Activated CD4-positive, alpha-beta memory T cell treated with anti-CD3 and anti-CD28 coated beads for 36 hours (primary cell): Measurements from ENCODE around the gene ZNHIT2. TPM values are rescaled to one million over a fixed set of nuclear protein-coding genes. Genes with fewer than 3 reads are reported as not detected.
A peak's percentile ranks its signal among the peaks of the same experiment; 100 is the strongest.

Source experiments
- CTCF ChIA-PET: fragments of 350-600 bp; sonication (Branson Sonifier 250); formaldehyde crosslinking; loops from one replicate; lab custom pipeline; 2021; ENCODE audit warnings: antibody characterized with exemption, inconsistent platforms; lab: Charles Lee
- POLR2A ChIA-PET: fragments of 350-600 bp; sonication (Branson Sonifier 250); formaldehyde crosslinking; loops from one replicate; lab custom pipeline; 2021; ENCODE audit warnings: antibody characterized with exemption; lab: Charles Lee
- DNase-seq: peaks from one replicate; pipeline ENCODE4 v3.0.0-alpha.2; 2020
- H3K27ac Mint-ChIP-seq: one replicate; pipeline ENCODE4 v1.8.0; 2021; ENCODE audit warnings: mixed read lengths
- H3K27me3 Mint-ChIP-seq: one replicate; pipeline ENCODE4 v1.8.0; 2021; ENCODE audit warnings: mixed read lengths
- H3K36me3 Mint-ChIP-seq: one replicate; pipeline ENCODE4 v1.8.0; 2021; ENCODE audit warnings: mixed read lengths
- H3K4me1 Mint-ChIP-seq: one replicate; pipeline ENCODE4 v1.8.0; 2021; ENCODE audit warnings: low read depth, mixed read lengths
- H3K4me3 Mint-ChIP-seq: one replicate; pipeline ENCODE4 v1.8.0; 2021; ENCODE audit warnings: mild to moderate bottlenecking, mixed read lengths
- H3K9me3 Mint-ChIP-seq: one replicate; pipeline ENCODE4 v1.8.0; 2021; ENCODE audit warnings: mixed read lengths
- intact Hi-C: fragments of 100-400 bp; cut with micrococcal nuclease; formaldehyde crosslinking; loops from one replicate; pipeline ENCODE4 v1.15.1; 2023
- total RNA-seq, 2 experiments: library from RNA; stranded (reverse); gene quantifications; one replicate each; pipeline ENCODE4 v1.2.3, GENCODE V29; 2021

Gene ZNHIT2
- total RNA-seq, 2 experiments from 2014 or later, result 9.3 to 9.7 TPM

- intact Hi-C loops, result loop anchor here (1.0 to 10.0 kb wide), 2 partner anchors 37 to 132 kb away; partner anchors contain the start of genes POLA2 and VPS51
- H3K4me1 Mint-ChIP-seq, result peaks cover 31% of the 10 kb centered on the region
- CTCF ChIA-PET, result interaction anchor here (1.3 to 4.1 kb wide), 3 partner anchors 9 to 22 kb away, joined by 4 to 24 read pairs (median 8); partner anchors contain the start of genes TM7SF2 and ZNHIT2
Observed at GRCh38 chr11:65132988-65133700, 15.6 kb upstream of the ZNHIT2 start.

DNA sequence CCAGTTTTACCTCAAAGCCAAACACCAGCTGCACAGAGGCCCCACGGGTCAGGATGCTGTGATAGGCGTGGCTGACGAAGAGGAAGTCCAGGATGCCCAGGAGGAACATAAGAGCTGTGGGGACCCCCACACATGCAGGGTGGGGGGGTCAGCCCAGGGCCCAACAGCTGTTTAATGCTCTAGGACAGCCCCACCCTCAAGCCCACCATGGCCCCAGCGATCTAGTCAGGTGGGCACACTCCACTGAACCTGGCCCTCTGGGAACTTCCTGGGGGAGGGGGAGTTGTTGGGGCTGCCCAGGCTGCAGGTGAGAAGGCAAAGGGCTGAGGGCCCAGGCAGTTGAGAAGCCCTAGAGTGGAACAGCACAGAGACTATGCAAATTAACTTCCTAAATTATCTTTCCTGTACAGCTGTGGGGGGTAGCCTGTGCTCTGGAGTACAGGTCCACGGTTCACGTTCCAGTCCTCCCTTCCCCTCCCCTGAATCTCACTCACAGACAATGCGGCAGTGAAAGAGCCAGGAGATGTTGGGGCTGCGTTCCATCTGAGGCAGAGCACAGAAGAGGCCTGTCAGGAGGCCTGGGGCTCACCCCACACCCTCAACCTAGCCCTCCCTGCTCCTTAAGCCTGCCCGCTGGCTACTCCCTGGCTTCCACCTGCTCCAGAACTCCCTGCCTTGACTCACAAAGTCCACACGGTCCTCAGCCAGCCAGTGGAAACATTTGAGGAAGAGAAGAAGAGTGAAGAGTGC, 14.9 kb upstream of the ZNHIT2 start:
- Mint-ChIP-seq H3K36me3 (peaks cover 9% of the 10 kb centered on the region), H3K27me3 (no peaks in the 10 kb centered on the region), H3K4me1 (peaks cover 31% of the 10 kb centered on the region), H3K4me3 (peak overlapping the region; percentile 99), H3K9me3 (no peaks in the 10 kb centered on the region), H3K27ac (peak overlapping the region; percentile 99)
- POLR2A ChIA-PET, result interaction anchor here (0.7 to 1.7 kb wide), 4 partner anchors 10 to 96 kb away, joined by 3 to 8 read pairs (median 4); partner anchors contain the start of genes FAU, MRPL49 and ZNHIT2
- no peak for DNase-seq
- CTCF ChIA-PET, result interaction anchor here (0.9 to 4.1 kb wide), 5 partner anchors 11 to 100 kb away, joined by 3 to 24 read pairs (median 5); partner anchors contain the start of genes FAU, MRPL49 and TM7SF2
- intact Hi-C loops, result loop anchor here (10.0 kb wide), 1 partner anchor 132 kb away; the partner anchor contains the start of gene POLA2

More at GRCh38 chr11:65132988-65133700, 15.6 kb upstream of the ZNHIT2 start:
- Mint-ChIP-seq H3K27ac (peak overlapping the region; percentile 99), H3K4me3 (peak overlapping the region; percentile 99), H3K27me3 (no peaks in the 10 kb centered on the region), H3K36me3 (peaks cover 9% of the 10 kb centered on the region), H3K9me3 (no peaks in the 10 kb centered on the region)
- peak; percentile 80 for DNase-seq
- POLR2A ChIA-PET, result interaction anchor here (0.7 to 2.9 kb wide), 4 partner anchors 12 to 95 kb away, joined by 3 to 32 read pairs (median 6); partner anchors contain the start of genes CAPN1, FAU, MRPL49 and TM7SF2

DNA sequence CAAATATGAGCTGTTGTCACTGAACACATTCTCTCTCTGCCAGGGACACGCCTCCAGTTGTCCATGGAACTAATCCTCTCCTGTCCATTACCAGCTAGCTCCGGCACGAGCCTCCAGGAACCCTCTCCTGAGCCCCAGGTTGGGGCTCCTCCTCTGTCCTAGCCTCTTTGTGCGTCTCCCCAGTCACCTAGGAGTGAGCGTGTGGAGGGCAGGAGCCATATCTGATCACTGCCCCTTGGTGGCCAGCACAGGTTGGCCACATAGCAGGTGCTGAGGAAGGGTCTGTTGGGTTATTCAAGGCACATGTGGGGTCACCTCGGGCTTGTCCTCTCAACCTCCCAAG, 14.4 kb upstream of the ZNHIT2 start:
- intact Hi-C loops, result loop anchor here (10.0 kb wide), 1 partner anchor 133 kb away; the partner anchor contains the start of gene POLA2
- H3K9me3 Mint-ChIP-seq, result no peaks in the 10 kb centered on the region
- peaks cover 31% of the 10 kb centered on the region for H3K4me1 Mint-ChIP-seq
- H3K4me3 Mint-ChIP-seq, result no peak overlapping the region
- no peak overlapping the region for H3K27ac Mint-ChIP-seq
- H3K36me3 Mint-ChIP-seq, result peaks cover 11% of the 10 kb centered on the region
- H3K27me3 Mint-ChIP-seq, result no peaks in the 10 kb centered on the region
- no peak for DNase-seq
- ChIA-PET POLR2A (interaction anchor here (0.9 to 1.7 kb wide), 3 partner anchors 10 to 32 kb away, joined by 3 to 8 read pairs (median 6); partner anchors contain the start of genes FAU, MRPL49 and ZNHIT2), CTCF (interaction anchor here (0.9 to 1.9 kb wide), 4 partner anchors 10 to 99 kb away, joined by 3 to 8 read pairs (median 4); partner anchors contain the start of genes FAU and MRPL49)

- intact Hi-C loops, result loop anchor here (10.0 kb wide), 1 partner anchor 133 kb away; the partner anchor contains the start of gene POLA2
- DNase-seq, result no peak
Observed at GRCh38 chr11:65131417-65131776, 13.9 kb upstream of the ZNHIT2 start.

DNA sequence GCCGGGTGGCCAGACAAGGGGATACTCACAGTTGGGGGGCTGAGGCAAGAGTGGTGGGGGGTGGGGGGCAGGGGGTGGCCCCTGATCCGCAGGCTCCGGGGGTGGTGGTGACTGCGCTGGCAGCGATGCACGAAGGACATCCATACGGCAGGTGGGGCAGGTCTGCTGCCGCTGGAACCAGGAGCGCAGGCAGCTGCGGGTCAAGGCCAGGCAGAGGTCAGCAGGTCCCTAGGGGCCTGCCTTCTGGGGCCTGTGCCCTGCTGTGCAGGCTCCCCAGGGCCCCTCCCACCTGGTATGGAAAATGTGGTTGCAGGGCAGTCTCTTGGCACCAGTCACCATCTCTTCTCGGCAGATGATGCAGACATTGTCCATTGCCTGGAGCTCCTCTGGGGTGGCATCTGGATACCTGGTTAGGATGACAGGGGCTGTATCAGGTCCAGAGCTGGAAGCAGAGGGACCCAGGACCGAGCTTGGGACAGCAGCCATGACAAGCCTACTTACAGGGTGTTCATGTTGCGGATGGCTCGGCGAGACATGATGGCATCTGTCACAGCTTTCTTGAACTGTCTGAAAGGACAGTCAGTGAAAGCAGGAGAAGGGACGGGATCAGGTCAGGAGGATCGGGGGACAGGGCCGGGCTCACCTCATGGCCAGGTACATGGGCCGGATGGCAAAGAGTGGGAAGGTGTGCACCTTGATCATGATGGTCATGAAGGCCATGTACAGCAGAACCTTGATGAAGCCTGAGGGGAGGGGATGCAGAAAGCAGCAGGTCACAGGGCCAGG, 13.3 kb upstream of the ZNHIT2 start:
- Mint-ChIP-seq H3K4me3 (no peak overlapping the region), H3K4me1 (peaks cover 22% of the 10 kb centered on the region), H3K9me3 (no peaks in the 10 kb centered on the region), H3K36me3 (peaks cover 20% of the 10 kb centered on the region), H3K27ac (no peak overlapping the region), H3K27me3 (no peaks in the 10 kb centered on the region)
- DNase-seq, result no peak
- ChIA-PET POLR2A (interaction anchor here (1.5 to 1.7 kb wide), 2 partner anchors 9 to 13 kb away, joined by 6 to 8 read pairs; partner anchors contain the start of genes FAU, MRPL49 and ZNHIT2), CTCF (interaction anchor here (1.1 to 1.9 kb wide), 4 partner anchors 9 to 20 kb away, joined by 4 to 8 read pairs (median 4); partner anchors contain the start of genes FAU, MRPL49 and ZNHIT2)
- intact Hi-C loops, result loop anchor here (10.0 kb wide), 1 partner anchor 134 kb away; the partner anchor contains the start of gene POLA2

More at GRCh38 chr11:65131417-65131776, 13.9 kb upstream of the ZNHIT2 start:
- H3K27ac Mint-ChIP-seq, result no peak overlapping the region
- H3K9me3 Mint-ChIP-seq, result no peaks in the 10 kb centered on the region
- H3K4me1 Mint-ChIP-seq, result peaks cover 27% of the 10 kb centered on the region
- H3K27me3 Mint-ChIP-seq, result no peaks in the 10 kb centered on the region
- ChIA-PET POLR2A (interaction anchor here (0.9 to 1.7 kb wide), 3 partner anchors 9 to 32 kb away, joined by 3 to 8 read pairs (median 6); partner anchors contain the start of genes FAU, MRPL49 and ZNHIT2), CTCF (interaction anchor here (0.9 to 1.9 kb wide), 4 partner anchors 10 to 99 kb away, joined by 3 to 8 read pairs (median 4); partner anchors contain the start of genes FAU and MRPL49)
- H3K36me3 Mint-ChIP-seq, result peaks cover 15% of the 10 kb centered on the region
- no peak overlapping the region for H3K4me3 Mint-ChIP-seq

- H3K27me3 Mint-ChIP-seq, result no peaks in the 10 kb centered on the region
- no peak for DNase-seq
- H3K4me3 Mint-ChIP-seq, result no peak overlapping the region
- H3K27ac Mint-ChIP-seq, result no peak overlapping the region
- peaks cover 27% of the 10 kb centered on the region for H3K36me3 Mint-ChIP-seq
- ChIA-PET CTCF (interaction anchor here (1.1 kb wide), 1 partner anchor 13 kb away, joined by 4 read pairs; the partner anchor contains the start of gene ZNHIT2), POLR2A (interaction anchor here (0.6 kb wide), 1 partner anchor 7 kb away, joined by 4 read pairs; no protein-coding TSS in a partner anchor)
- peaks cover 19% of the 10 kb centered on the region for H3K4me1 Mint-ChIP-seq
- no peaks in the 10 kb centered on the region for H3K9me3 Mint-ChIP-seq
- intact Hi-C loops, result loop anchor here (10.0 kb wide), 1 partner anchor 135 kb away; the partner anchor contains the start of gene POLA2
Observed at GRCh38 chr11:65129649-65130441, 12.3 kb upstream of the ZNHIT2 start.

- no peak overlapping the region for H3K27ac Mint-ChIP-seq
- H3K4me1 Mint-ChIP-seq, result peaks cover 26% of the 10 kb centered on the region
- peaks cover 29% of the 10 kb centered on the region for H3K36me3 Mint-ChIP-seq
- CTCF ChIA-PET, result interaction anchor here (0.6 to 2.8 kb wide), 3 partner anchors 11 to 122 kb away, joined by 3 to 9 read pairs (median 3); partner anchors contain the start of genes TM7SF2 and ZNHIT2
- intact Hi-C loops, result no loop called here
- POLR2A ChIA-PET, result interaction anchor here (0.6 kb wide), 1 partner anchor 8 kb away, joined by 4 read pairs; no protein-coding TSS in a partner anchor
- no peaks in the 10 kb centered on the region for H3K27me3 Mint-ChIP-seq
- H3K4me3 Mint-ChIP-seq, result no peak overlapping the region
- H3K9me3 Mint-ChIP-seq, result no peaks in the 10 kb centered on the region
- no peak for DNase-seq
Observed at GRCh38 chr11:65128182-65129145, 11.0 kb upstream of the ZNHIT2 start.

DNA sequence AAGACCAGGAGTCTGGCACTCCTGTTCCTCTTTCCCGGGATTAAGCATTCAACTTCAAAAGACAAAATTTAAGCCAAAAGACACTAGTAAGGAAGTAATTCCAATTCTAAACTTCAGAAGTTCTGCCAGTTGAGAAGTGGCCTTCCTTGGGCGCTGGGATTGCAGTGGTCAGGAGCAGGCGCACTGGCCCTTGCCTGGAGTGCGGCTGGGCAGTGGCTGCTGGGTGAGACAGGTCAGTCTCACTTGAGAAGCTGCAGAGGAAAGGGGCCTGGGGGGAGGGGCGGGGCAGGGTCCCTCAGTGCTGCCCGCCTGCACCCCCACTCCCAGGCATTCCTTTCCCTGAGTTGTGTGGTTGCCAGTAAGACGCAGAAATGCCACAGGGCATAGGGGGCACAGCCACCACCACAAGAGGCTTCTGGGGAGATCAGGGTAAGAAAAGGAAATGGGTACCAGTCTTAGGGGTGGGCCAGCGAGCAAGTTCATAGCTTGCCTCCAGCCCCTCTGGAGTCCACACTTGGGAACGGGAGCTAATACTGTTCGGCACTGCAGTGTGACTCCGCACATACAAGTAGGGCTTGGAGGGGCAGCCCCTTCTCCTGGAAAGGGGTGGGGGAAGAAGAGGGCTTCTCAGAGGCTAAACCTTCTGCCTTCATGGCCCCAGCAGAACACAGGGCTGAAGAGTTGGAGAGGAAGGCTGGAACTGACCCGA, 10.1 kb upstream of the ZNHIT2 start:
- Mint-ChIP-seq H3K9me3 (no peaks in the 10 kb centered on the region), H3K27me3 (no peaks in the 10 kb centered on the region), H3K27ac (no peak overlapping the region), H3K4me3 (no peak overlapping the region), H3K36me3 (peaks cover 29% of the 10 kb centered on the region), H3K4me1 (peaks cover 23% of the 10 kb centered on the region)
- intact Hi-C loops, result no loop called here
- POLR2A ChIA-PET, result no interaction called here
- CTCF ChIA-PET, result interaction anchor here (0.6 to 2.8 kb wide), 3 partner anchors 10 to 122 kb away, joined by 3 to 9 read pairs (median 3); partner anchors contain the start of genes TM7SF2 and ZNHIT2
- no peak for DNase-seq
